ENCODE results near the gene HIVEP3.

The HIVEP3 gene

GRCh38 chr1:41504114-41505035, 414.3 kb downstream of the HIVEP3 start (continued):
- TF ChIP-seq, protein P1, sequence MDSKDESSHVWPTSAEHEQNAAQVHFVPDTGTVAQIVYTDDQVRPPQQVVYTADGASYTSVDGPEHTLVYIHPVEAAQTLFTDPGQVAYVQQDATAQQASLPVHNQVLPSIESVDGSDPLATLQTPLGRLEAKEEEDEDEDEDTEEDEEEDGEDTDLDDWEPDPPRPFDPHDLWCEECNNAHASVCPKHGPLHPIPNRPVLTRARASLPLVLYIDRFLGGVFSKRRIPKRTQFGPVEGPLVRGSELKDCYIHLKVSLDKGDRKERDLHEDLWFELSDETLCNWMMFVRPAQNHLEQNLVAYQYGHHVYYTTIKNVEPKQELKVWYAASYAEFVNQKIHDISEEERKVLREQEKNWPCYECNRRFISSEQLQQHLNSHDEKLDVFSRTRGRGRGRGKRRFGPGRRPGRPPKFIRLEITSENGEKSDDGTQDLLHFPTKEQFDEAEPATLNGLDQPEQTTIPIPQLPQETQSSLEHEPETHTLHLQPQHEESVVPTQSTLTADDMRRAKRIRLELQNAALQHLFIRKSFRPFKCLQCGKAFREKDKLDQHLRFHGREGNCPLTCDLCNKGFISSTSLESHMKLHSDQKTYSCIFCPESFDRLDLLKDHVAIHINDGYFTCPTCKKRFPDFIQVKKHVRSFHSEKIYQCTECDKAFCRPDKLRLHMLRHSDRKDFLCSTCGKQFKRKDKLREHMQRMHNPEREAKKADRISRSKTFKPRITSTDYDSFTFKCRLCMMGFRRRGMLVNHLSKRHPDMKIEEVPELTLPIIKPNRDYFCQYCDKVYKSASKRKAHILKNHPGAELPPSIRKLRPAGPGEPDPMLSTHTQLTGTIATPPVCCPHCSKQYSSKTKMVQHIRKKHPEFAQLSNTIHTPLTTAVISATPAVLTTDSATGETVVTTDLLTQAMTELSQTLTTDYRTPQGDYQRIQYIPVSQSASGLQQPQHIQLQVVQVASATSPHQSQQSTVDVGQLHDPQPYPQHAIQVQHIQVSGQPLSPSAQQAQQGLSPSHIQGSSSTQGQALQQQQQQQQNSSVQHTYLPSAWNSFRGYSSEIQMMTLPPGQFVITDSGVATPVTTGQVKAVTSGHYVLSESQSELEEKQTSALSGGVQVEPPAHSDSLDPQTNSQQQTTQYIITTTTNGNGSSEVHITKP (tag by site-specific recombination; IDR thresholded peaks at IDR 0.05) = peak; percentile 50; the same call in 1 of the 2 replicates
- TF ChIP-seq ZNF202 (tag by site-specific recombination; IDR thresholded peaks at IDR 0.05; ENCODE audit: borderline replicate concordance) (no peak), ZIC2 (tag by site-specific recombination; IDR thresholded peaks at IDR 0.05) (peak; percentile 55), BCL11A (tag by site-specific recombination; IDR thresholded peaks at IDR 0.05; ENCODE audit: low read depth) (peak; percentile 63; the same call in 1 of the 2 replicates), ZSCAN23 (tag by site-specific recombination; IDR thresholded peaks at IDR 0.05) (no peak), MZF1 (tag by site-specific recombination; IDR thresholded peaks at IDR 0.05; ENCODE audit: borderline replicate concordance) (no peak), ZNF266 (tag by site-specific recombination; IDR thresholded peaks at IDR 0.05; ENCODE audit: low read depth) (no peak), ZFP37 (tag by site-specific recombination; IDR thresholded peaks at IDR 0.05) (peak; percentile 75; the same call in 1 of the 2 replicates), ZNF184 (tag by site-specific recombination; IDR thresholded peaks at IDR 0.05) (no peak), ZNF280C (tag by site-specific recombination; IDR thresholded peaks at IDR 0.05) (no peak), ZBTB7A (tag by site-specific recombination; IDR thresholded peaks at IDR 0.05; ENCODE audit: low read depth) (no peak), ZNF548 (tag by site-specific recombination; IDR thresholded peaks at IDR 0.05) (no peak), ZNF654 (tag by site-specific recombination; IDR thresholded peaks at IDR 0.05; ENCODE audit: low read depth) (no peak), PRDM1 (tag by site-specific recombination; IDR thresholded peaks at IDR 0.05) (peak; percentile 87), ZBTB1 (tag by site-specific recombination; IDR thresholded peaks at IDR 0.05) (no peak), OSR2 (tag by site-specific recombination; IDR thresholded peaks at IDR 0.05) (peak; percentile 25; the same call in 1 of the 2 replicates), ZNF169 (tag by site-specific recombination; IDR thresholded peaks at IDR 0.05) (no peak), ZNF174 (tag by site-specific recombination; IDR thresholded peaks at IDR 0.05) (no peak), KLF10 (tag by site-specific recombination; IDR thresholded peaks at IDR 0.05) (no peak), ZNF391 (tag by site-specific recombination; IDR thresholded peaks at IDR 0.05; ENCODE audit: borderline replicate concordance, low read depth) (no peak), SCRT2 (tag by site-specific recombination; IDR thresholded peaks at IDR 0.05) (peak; percentile 97), HOXD13 (CRISPR knock-in tag; IDR thresholded peaks at IDR 0.05; ENCODE audit: borderline replicate concordance) (no peak), ZNF19 (tag by site-specific recombination; IDR thresholded peaks at IDR 0.05; ENCODE audit: low read depth) (no peak), KLF1 (tag by site-specific recombination; IDR thresholded peaks at IDR 0.05) (no peak), FEZF1 (tag by site-specific recombination; IDR thresholded peaks at IDR 0.05) (no peak)
- TF ChIP-seq, protein P2, sequence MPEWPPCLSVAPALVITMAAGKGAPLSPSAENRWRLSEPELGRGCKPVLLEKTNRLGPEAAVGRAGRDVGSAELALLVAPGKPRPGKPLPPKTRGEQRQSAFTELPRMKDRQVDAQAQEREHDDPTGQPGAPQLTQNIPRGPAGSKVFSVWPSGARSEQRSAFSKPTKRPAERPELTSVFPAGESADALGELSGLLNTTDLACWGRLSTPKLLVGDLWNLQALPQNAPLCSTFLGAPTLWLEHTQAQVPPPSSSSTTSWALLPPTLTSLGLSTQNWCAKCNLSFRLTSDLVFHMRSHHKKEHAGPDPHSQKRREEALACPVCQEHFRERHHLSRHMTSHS (tag by site-specific recombination; IDR thresholded peaks at IDR 0.05) = no peak
- TF ChIP-seq, protein P3, sequence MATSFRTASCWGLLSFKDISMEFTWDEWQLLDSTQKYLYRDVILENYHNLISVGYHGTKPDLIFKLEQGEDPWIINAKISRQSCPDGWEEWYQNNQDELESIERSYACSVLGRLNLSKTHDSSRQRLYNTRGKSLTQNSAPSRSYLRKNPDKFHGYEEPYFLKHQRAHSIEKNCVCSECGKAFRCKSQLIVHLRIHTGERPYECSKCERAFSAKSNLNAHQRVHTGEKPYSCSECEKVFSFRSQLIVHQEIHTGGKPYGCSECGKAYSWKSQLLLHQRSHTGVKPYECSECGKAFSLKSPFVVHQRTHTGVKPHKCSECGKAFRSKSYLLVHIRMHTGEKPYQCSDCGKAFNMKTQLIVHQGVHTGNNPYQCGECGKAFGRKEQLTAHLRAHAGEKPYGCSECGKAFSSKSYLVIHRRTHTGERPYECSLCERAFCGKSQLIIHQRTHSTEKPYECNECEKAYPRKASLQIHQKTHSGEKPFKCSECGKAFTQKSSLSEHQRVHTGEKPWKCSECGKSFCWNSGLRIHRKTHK (tag by site-specific recombination; IDR thresholded peaks at IDR 0.05) = no peak
- TF ChIP-seq, protein P4, sequence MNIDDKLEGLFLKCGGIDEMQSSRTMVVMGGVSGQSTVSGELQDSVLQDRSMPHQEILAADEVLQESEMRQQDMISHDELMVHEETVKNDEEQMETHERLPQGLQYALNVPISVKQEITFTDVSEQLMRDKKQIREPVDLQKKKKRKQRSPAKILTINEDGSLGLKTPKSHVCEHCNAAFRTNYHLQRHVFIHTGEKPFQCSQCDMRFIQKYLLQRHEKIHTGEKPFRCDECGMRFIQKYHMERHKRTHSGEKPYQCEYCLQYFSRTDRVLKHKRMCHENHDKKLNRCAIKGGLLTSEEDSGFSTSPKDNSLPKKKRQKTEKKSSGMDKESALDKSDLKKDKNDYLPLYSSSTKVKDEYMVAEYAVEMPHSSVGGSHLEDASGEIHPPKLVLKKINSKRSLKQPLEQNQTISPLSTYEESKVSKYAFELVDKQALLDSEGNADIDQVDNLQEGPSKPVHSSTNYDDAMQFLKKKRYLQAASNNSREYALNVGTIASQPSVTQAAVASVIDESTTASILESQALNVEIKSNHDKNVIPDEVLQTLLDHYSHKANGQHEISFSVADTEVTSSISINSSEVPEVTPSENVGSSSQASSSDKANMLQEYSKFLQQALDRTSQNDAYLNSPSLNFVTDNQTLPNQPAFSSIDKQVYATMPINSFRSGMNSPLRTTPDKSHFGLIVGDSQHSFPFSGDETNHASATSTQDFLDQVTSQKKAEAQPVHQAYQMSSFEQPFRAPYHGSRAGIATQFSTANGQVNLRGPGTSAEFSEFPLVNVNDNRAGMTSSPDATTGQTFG (tag by site-specific recombination; IDR thresholded peaks at IDR 0.05; ENCODE audit: borderline replicate concordance) = no peak

All from HEK293 (cell line).